Parathyroid adenoma (tissue), 2 donors: Measurements from ENCODE around the gene LAMA5.

ENCODE experiments used
- H2AFZ ChIP-seq: fragments of 300-600 bp; sonication (generic); one replicate; pipeline ENCODE4 v1.7.0; 2017; ENCODE audit warnings: antibody characterized with exemption, mild to moderate bottlenecking
- H3K27ac ChIP-seq: fragments of 300-600 bp; sonication (generic); one replicate; pipeline ENCODE4 v1.7.0; 2017
- H3K27me3 ChIP-seq: fragments of 300-600 bp; sonication (generic); one replicate; pipeline ENCODE4 v1.7.0; 2017; ENCODE audit warnings: low read length; ENCODE audit not compliant: control insufficient read depth, insufficient read depth
- H3K36me3 ChIP-seq: fragments of 300-600 bp; sonication (generic); one replicate; pipeline ENCODE4 v1.7.0; 2017; ENCODE audit warnings: low read length; ENCODE audit not compliant: control insufficient read depth, insufficient read depth
- H3K4me1 ChIP-seq: fragments of 300-600 bp; sonication (generic); one replicate; pipeline ENCODE4 v1.7.0; 2017; ENCODE audit warnings: control low read depth
- H3K4me2 ChIP-seq: fragments of 300-600 bp; sonication (generic); one replicate; pipeline ENCODE4 v1.7.0; 2017; ENCODE audit warnings: low read length
- H3K4me3 ChIP-seq: fragments of 300-600 bp; sonication (generic); one replicate; pipeline ENCODE4 v1.7.0; 2017; ENCODE audit warnings: low read depth, low read length
- H3K79me2 ChIP-seq: fragments of 300-600 bp; sonication (generic); one replicate; pipeline ENCODE4 v1.7.0; 2017; ENCODE audit warnings: control low read depth
- H3K9ac ChIP-seq: fragments of 300-600 bp; sonication (generic); one replicate; pipeline ENCODE4 v1.7.0; 2017; ENCODE audit warnings: mild to moderate bottlenecking
- H3K9me3 ChIP-seq: fragments of 300-600 bp; sonication (generic); one replicate; pipeline ENCODE4 v1.7.0; 2017; ENCODE audit warnings: low read length; ENCODE audit not compliant: control insufficient read depth
- CTCF ChIP-seq: fragments of 300-600 bp; sonication (generic); IDR thresholded peaks from one replicate; pipeline ENCODE4 v1.7.0; 2017; ENCODE audit warnings: antibody characterized with exemption, mild to moderate bottlenecking
- donor health status: primary hyperparathyroidism.

LAMA5 gene

DNA sequence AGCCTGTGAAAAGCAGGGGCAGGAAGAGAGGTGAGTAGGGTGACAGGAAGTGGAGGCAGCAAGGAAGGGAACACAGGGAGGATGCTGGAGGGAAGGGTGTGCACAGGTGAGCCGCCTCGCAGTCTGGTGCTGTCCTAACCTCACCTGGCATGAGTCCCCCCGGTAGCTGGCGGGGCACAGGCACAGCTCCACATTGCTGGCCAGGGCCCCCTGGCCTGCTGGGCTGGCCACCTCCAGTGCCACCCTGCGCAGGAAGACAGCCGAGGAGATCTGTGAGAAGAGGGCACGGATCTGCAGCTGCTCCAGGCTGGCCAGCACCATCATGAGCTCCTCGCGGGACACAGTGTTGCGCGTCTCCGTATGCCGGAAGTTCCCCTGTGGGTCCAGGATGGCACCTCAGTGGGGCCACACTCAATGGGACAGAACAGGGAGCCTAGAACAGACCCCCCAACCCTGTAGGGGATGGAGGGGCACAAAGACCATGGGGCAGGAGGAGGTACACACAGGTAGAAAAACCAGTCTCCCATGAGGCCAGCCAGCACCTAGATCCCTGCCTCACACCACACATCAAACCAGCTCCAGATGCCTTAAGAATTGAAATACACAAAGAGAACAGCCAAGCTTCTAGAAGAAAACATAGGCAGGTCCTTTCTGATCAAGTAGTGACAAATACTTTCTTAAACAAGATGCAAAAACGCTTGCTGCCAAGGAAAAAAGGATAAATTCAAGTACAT is 41.8 kb downstream of the LAMA5 start:
- Histone ChIP-seq H3K27ac (no peak overlapping the region), H3K4me3 (no peak overlapping the region), H3K4me2 (no peak overlapping the region), H3K9me3 (no peaks in the 10 kb centered on the region), H3K79me2 (no peaks in the 10 kb centered on the region), H3K27me3 (no peaks in the 10 kb centered on the region), H3K36me3 (no peaks in the 10 kb centered on the region), H3K4me1 (no peaks in the 10 kb centered on the region), H2AFZ (no peak overlapping the region), H3K9ac (no peak overlapping the region)
- no peak for TF ChIP-seq CTCF

DNA sequence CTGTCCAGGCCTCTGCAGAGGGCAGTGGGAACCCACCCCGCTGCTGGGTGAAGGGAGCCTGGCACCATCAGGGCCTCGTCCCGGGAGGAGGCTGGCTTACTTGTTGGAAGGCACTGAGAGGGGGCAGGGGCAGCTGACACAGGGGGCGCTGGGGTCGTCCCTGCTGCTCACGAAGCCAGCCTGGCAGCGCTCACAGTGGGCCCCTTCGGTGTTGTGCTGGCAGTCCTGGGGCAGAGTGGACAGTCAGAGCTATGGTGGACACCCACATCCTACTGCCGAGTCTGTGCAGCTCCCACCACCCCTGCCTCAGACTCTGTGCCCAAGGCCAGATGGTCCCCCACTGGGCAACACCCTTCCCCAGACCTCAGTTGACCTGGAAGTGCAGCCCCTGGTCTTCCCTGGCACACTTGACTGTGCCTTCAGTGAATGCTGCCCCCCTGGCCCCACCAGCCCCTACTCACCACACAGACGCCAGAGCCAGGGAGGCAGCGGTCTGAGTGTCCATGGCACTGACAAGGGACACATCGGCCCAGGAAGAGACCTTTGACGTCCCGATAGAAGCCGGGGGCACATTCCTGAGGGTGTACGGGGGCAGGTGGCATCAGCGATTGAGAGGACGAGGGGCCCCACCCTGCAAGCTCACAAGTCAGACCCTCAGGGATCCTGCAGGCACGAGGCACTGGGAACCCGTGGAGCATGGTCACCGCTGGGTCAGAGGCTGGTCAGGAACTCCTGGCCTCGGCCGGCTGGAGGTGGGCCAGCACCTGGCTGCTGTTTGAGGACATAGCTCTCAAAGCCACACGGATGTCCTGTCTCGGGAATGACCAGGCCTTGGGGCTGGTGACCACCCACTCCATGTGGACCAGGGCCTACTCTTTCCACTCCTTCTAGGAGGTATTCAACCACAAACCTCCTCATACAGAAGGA is 42.9 kb downstream of the LAMA5 start:
- Histone ChIP-seq H3K9me3 (no peaks in the 10 kb centered on the region), H3K27me3 (no peaks in the 10 kb centered on the region), H3K4me2 (no peak overlapping the region), H2AFZ (no peak overlapping the region), H3K36me3 (no peaks in the 10 kb centered on the region), H3K4me1 (no peaks in the 10 kb centered on the region), H3K27ac (no peak overlapping the region), H3K9ac (no peak overlapping the region), H3K4me3 (no peak overlapping the region), H3K79me2 (no peaks in the 10 kb centered on the region)
- no peak for TF ChIP-seq CTCF

- Histone ChIP-seq H3K9ac (no peak overlapping the region), H3K9me3 (no peaks in the 10 kb centered on the region), H3K36me3 (no peaks in the 10 kb centered on the region), H3K4me1 (no peaks in the 10 kb centered on the region), H3K27me3 (no peaks in the 10 kb centered on the region), H3K4me2 (no peak overlapping the region), H3K79me2 (no peaks in the 10 kb centered on the region), H3K4me3 (no peak overlapping the region), H3K27ac (no peak overlapping the region), H2AFZ (no peak overlapping the region)
- no peak for TF ChIP-seq CTCF
Measured at GRCh38 chr20:62323146-62323979, 43.7 kb downstream of the LAMA5 start.

- H3K27me3 ChIP-seq, result no peaks in the 10 kb centered on the region
- no peaks in the 10 kb centered on the region for H3K79me2 ChIP-seq
- no peak overlapping the region for H2AFZ ChIP-seq
- H3K4me1 ChIP-seq, result no peaks in the 10 kb centered on the region
- H3K4me3 ChIP-seq, result no peak overlapping the region
- H3K4me2 ChIP-seq, result no peak overlapping the region
- H3K9me3 ChIP-seq, result no peaks in the 10 kb centered on the region
- H3K9ac ChIP-seq, result no peak overlapping the region
- TF ChIP-seq CTCF, result no peak
- no peak overlapping the region for H3K27ac ChIP-seq
- H3K36me3 ChIP-seq, result no peaks in the 10 kb centered on the region
Measured at GRCh38 chr20:62322492-62323041, 44.5 kb downstream of the LAMA5 start.
